ENCODE results near the gene PCP4. TPM values are rescaled to one million over a fixed set of nuclear protein-coding genes. Genes with fewer than 3 reads are reported as not detected.

The PCP4 gene
- total RNA-seq, 1 experiment from 2014 or later = 0.77 TPM

GRCh38 chr21:39900491-39900890 is 33.3 kb downstream of the PCP4 start:
- Histone ChIP-seq H2BK20ac (ENCODE audit: low read depth, low read length, poor library complexity, severe bottlenecking) (no peak overlapping the region), H2BK120ac (ENCODE audit: low read depth, low read length, poor library complexity, severe bottlenecking) (no peak overlapping the region), H3K4ac (ENCODE audit: low read depth, low read length) (no peak overlapping the region), H3K27me3 (ENCODE audit: insufficient read depth, low read length) (no peaks in the 10 kb centered on the region), H3K27ac (ENCODE audit: insufficient read length, low read depth, low read length) (no peak overlapping the region), H4K91ac (ENCODE audit: insufficient read length, low read depth, low read length) (no peak overlapping the region), H3K18ac (ENCODE audit: insufficient read length, low read depth, low read length) (no peak overlapping the region), H3K79me1 (ENCODE audit: insufficient read depth, low read depth, low read length, poor library complexity, severe bottlenecking) (no peaks in the 10 kb centered on the region), H2BK5ac (ENCODE audit: insufficient read length, low read length) (no peak overlapping the region), H3K56ac (ENCODE audit: insufficient read length, low read depth, low read length) (no peak overlapping the region), H3K79me2 (ENCODE audit: insufficient read depth, low read length) (no peaks in the 10 kb centered on the region), H2BK15ac (ENCODE audit: low read depth, low read length) (no peak overlapping the region), H4K20me1 (ENCODE audit: control insufficient read depth, insufficient read depth, insufficient read length) (no peaks in the 10 kb centered on the region), H3K9ac (ENCODE audit: extremely low read depth, insufficient read length, low read length) (no peak overlapping the region), H3K14ac (ENCODE audit: insufficient read depth, low read length) (no peak overlapping the region), H3K4me1 (ENCODE audit: insufficient read depth, low read length) (no peaks in the 10 kb centered on the region), H2BK12ac (ENCODE audit: insufficient read length, low read depth, low read length) (no peak overlapping the region), H2AFZ (ENCODE audit: low read length) (no peak overlapping the region), H4K8ac (replicated peaks; ENCODE audit: insufficient read length, low read depth, low read length) (no peak overlapping the region), H4K5ac (ENCODE audit: insufficient read length, low read depth, low read length) (no peak overlapping the region), H3T11ph (ENCODE audit: low read length) (no peak overlapping the region), H3K9me3 (ENCODE audit: control insufficient read depth, low read depth, low read length) (no peaks in the 10 kb centered on the region), H3K23ac (ENCODE audit: insufficient read length, low read depth, low read length) (no peak overlapping the region), H3K23me2 (ENCODE audit: insufficient read length, low read depth, low read length, poor library complexity, severe bottlenecking) (no peaks in the 10 kb centered on the region), H3K4me2 (ENCODE audit: insufficient read depth, insufficient read length, low read length) (no peak overlapping the region), H2AK5ac (ENCODE audit: insufficient read length, low read length) (no peak overlapping the region)
- Mint-ChIP-seq H3K9me3 (no peaks in the 10 kb centered on the region; a peak in 1 of 5 replicates), H3K36me3 (ENCODE audit: insufficient read depth in 1 of 3, low read depth in 3 of 3) (no peaks in the 10 kb centered on the region), H3K4me1 (no peaks in the 10 kb centered on the region), H3K4me3 (no peak overlapping the region), H3K27ac (no peak overlapping the region), H3K27me3 (ENCODE audit: low read depth) (peaks cover 4% of the 10 kb centered on the region)
- no peak for DNase-seq
- TF ChIP-seq CTCF (conservative IDR thresholded peaks at IDR 0.05) = no peak
- WGBS (ENCODE audit: extremely low coverage, insufficient read length, low lambda C conversion rate) = no CpG with 5 or more reads among the region's 5 CpGs

Data from H9 (cell line).